Measurements from ENCODE around the gene DCHS2.

Gene DCHS2

GRCh38 chr4:154368060-154368459 lies 123.5 kb downstream of the DCHS2 start:
- peak; percentile 16 for DNase-seq (ENCODE audit: low read depth)
- TF ChIP-seq CTCF (IDR thresholded peaks at IDR 0.05; ENCODE audit: insufficient read depth, low read depth, low read length, missing control alignments): no peak
- no peak overlapping the region for H3K4me3 ChIP-seq (ENCODE audit: low read depth, low read length)

- no peak for DNase-seq (ENCODE audit: low read depth)
- TF ChIP-seq CTCF (IDR thresholded peaks at IDR 0.05; ENCODE audit: insufficient read depth, low read depth, low read length, missing control alignments): no peak
- H3K4me3 ChIP-seq (ENCODE audit: low read depth, low read length): no peak overlapping the region
Measured at GRCh38 chr4:154367659-154368058, 123.9 kb downstream of the DCHS2 start.

GRCh38 chr4:154366956-154367355 lies 124.6 kb downstream of the DCHS2 start:
- DNase-seq (ENCODE audit: low read depth): no peak
- no peak for TF ChIP-seq CTCF (IDR thresholded peaks at IDR 0.05; ENCODE audit: insufficient read depth, low read depth, low read length, missing control alignments)
- no peak overlapping the region for H3K4me3 ChIP-seq (ENCODE audit: low read depth, low read length)

GRCh38 chr4:154364066-154364845 lies 127.3 kb downstream of the DCHS2 start:
- DNase-seq (ENCODE audit: low read depth): no peak
- TF ChIP-seq CTCF (IDR thresholded peaks at IDR 0.05; ENCODE audit: insufficient read depth, low read depth, low read length, missing control alignments): no peak
- no peak overlapping the region for H3K4me3 ChIP-seq (ENCODE audit: low read depth, low read length)

- no peak for TF ChIP-seq CTCF (IDR thresholded peaks at IDR 0.05; ENCODE audit: insufficient read depth, low read depth, low read length, missing control alignments)
- H3K4me3 ChIP-seq (ENCODE audit: low read depth, low read length): no peak overlapping the region
- peak; percentile 33 for DNase-seq (ENCODE audit: low read depth)
Measured at GRCh38 chr4:154361450-154361849, 130.1 kb downstream of the DCHS2 start.

- no peak overlapping the region for H3K4me3 ChIP-seq (ENCODE audit: low read depth, low read length)
- DNase-seq (ENCODE audit: low read depth): no peak
- no peak for TF ChIP-seq CTCF (IDR thresholded peaks at IDR 0.05; ENCODE audit: insufficient read depth, low read depth, low read length, missing control alignments)
Measured at GRCh38 chr4:154360491-154360890, 131.1 kb downstream of the DCHS2 start.

GRCh38 chr4:154354883-154355282 lies 136.7 kb downstream of the DCHS2 start:
- no peak overlapping the region for H3K4me3 ChIP-seq (ENCODE audit: low read depth, low read length)
- TF ChIP-seq CTCF (IDR thresholded peaks at IDR 0.05; ENCODE audit: insufficient read depth, low read depth, low read length, missing control alignments): no peak
- DNase-seq (ENCODE audit: low read depth): no peak
